ENCODE measurements around the gene AIDA. TPM values are rescaled to one million over a fixed set of nuclear protein-coding genes. Genes with fewer than 3 reads are reported as not detected.

The AIDA gene
- 39.8 and 57.6 TPM in 2 replicates for total RNA-seq

GRCh38 chr1:222712253-222713090 is at the start of gene AIDA, which contains the start of gene BROX:
Gene AIDA (minus strand): TSS chr1:222712491. CDS start chr1:222712317, 174 bp downstream.
Gene BROX (plus strand): TSS chr1:222712564. CDS start chr1:222715700, 3,136 bp downstream.

GRCh38 chr1:222736972-222737371 is 24.7 kb upstream of the AIDA start, which contains the start of gene FAM177B:
Gene FAM177B (plus strand): TSS chr1:222737202. CDS start chr1:222746546, 9,344 bp downstream.

Other genes with a start within 250 kb of the AIDA start
- gene HHIPL2, start 164.4 kb downstream of the AIDA start, total RNA-seq = under 0.01 TPM in 1 of 2 replicates, not detected in the other
- 4.9 and 6.2 TPM in 2 replicates for gene TAF1A, start 122.6 kb downstream of the AIDA start, total RNA-seq
- 29.7 and 46.4 TPM in 2 replicates for gene MIA3, start 94.4 kb downstream of the AIDA start, total RNA-seq
- 27.3 and 29.8 TPM in 2 replicates for gene BROX, start 73 bp upstream of the AIDA start, total RNA-seq
- gene FAM177B, start 24.7 kb upstream of the AIDA start, total RNA-seq = not detected in 2 replicates
- 1.3 and 1.5 TPM in 2 replicates for gene DISP1, start 102.5 kb upstream of the AIDA start, total RNA-seq